Neural cell (in vitro differentiated cells): ENCODE data around the gene DOP1A.

Source experiments
- CTCF ChIP-seq: fragments of 450-650 bp; IDR thresholded peaks from 2 replicates; pipeline ENCODE4 v1.5.1; 2014; ENCODE audit warnings: antibody characterized with exemption, mild to moderate bottlenecking, moderate library complexity; ENCODE audit not compliant: poor library complexity, severe bottlenecking
- EP300 ChIP-seq: fragments of 450-650 bp; conservative IDR thresholded peaks from 2 replicates; pipeline ENCODE4 v1.6.1; 2014; ENCODE audit warnings: antibody characterized with exemption, mild to moderate bottlenecking, moderate library complexity; ENCODE audit not compliant: poor library complexity, severe bottlenecking
- EZH2 ChIP-seq: fragments of 200-600, 300-800 bp; shearing (Covaris generic), sonication (generic); IDR thresholded peaks from 2 replicates; pipeline ENCODE4 v1.6.1; 2014; ENCODE audit warnings: antibody characterized with exemption, low read length, borderline replicate concordance, mild to moderate bottlenecking; ENCODE audit not compliant: insufficient read depth, poor library complexity, severe bottlenecking
- POLR2AphosphoS5 ChIP-seq: IDR thresholded peaks from 2 replicates; pipeline ENCODE4 v1.6.1; 2012
- REST ChIP-seq: IDR thresholded peaks from 2 replicates; pipeline ENCODE4 v1.6.1; 2012; ENCODE audit warnings: borderline replicate concordance

- TF ChIP-seq CTCF = no peak
- no peak for TF ChIP-seq REST
- TF ChIP-seq POLR2AphosphoS5 = no peak
- no peak for TF ChIP-seq EP300
- no peak for TF ChIP-seq EZH2
These were observed 6.3 kb upstream of the DOP1A start for GRCh38 chr6:83061190-83061589.
